IPS-18c (cell line): ENCODE data around the gene RTN4RL1.

ENCODE experiments used
- H3K4me3 ChIP-seq: 2 replicates; pipeline ENCODE4 v1.7.0; 2013; ENCODE audit warnings: low read depth, mild to moderate bottlenecking, low read length, moderate library complexity; ENCODE audit not compliant: insufficient read depth
- H3K9me3 ChIP-seq: one replicate; pipeline ENCODE4 v1.6.1; 2013; ENCODE audit warnings: mild to moderate bottlenecking, low read length, moderate library complexity; ENCODE audit not compliant: control insufficient read depth, insufficient read depth

The RTN4RL1 gene

DNA sequence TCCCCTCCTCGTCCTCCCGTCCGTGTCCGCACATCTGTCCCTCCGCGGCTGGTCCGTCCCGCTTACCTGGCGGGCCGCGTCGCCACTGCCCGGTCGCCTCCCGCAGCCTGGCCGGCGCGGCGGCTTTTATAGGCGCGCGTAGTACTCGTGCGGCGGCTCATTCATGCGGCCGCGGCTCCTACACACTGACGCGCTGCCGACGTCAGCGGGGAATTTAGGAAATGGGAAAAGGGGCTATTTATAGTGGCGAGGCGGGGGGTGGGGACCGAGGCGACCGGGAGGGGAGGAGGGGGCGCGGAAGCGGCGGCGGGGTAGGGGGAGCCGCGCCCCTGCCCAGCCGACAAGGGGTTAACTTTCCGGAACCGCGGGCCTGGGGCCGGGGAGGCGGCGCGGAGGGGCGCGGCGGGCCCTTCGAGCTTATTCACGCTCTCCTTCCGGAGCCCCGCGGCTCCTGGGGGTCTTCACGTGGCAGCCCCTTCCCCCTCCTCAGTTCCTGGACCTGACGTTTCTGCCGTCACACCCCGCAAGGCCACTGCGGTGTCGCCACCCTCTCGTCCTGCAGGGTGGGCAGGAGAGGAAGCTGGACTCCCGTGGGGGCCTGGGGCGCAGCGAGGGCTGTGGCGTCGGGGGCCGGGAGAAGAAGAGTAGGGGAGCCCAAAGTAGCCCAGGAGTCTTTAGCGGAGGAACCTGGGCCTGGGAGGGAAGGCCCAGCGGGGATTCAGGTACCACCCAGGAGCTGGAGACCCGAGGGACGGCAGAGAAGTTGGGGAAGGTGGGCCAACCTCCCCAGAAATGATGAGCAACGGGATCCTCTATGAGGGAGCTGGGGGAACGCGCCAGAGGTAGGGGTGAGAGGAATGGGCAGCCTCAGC is 26.2 kb upstream of the RTN4RL1 start:
- peak overlapping the region; percentile 34; the same call in 1 of the 2 replicates for H3K4me3 ChIP-seq
- no peaks in the 10 kb centered on the region for H3K9me3 ChIP-seq

DNA sequence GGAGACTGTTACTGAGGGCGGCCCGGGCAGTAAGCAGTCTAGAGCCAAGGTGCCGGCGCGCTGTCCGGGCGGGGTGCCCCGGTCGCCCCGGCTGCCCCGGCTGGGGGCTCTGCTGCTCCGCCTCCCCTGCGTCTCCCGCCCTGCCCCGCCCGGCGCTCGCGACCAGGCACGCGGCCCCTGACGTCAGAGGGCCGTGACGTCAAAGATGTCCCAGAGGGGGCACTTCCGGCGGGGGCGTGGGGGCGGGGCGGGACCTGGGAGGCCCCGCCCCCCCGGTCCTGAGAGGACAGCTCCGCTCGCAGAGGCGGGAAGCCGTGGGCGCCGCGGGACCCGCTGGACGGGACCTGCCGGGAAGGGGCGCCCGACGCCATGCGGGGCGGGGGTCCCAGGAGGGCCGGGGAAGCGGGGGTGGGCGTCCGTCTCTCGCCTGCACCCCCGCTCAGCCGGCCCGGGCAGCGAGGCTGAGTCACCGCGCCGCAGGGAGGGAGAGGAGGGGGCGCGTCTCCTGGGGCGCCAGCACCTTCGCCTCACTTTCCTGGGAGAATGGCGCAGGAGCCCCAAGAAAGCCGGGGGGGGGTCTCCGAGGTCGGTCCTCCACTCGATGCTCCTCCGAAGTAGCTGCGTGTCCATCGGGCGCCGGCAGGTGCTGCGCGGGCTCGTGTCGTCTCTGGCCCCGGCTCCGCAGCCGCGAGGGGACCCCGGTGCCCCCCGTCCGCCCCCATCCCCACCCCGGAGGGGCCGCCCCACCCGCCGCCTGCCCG is 25.3 kb upstream of the RTN4RL1 start:
- Histone ChIP-seq H3K4me3 (peak overlapping the region; percentile 41; the same call in 1 of the 2 replicates), H3K9me3 (no peaks in the 10 kb centered on the region)

DNA sequence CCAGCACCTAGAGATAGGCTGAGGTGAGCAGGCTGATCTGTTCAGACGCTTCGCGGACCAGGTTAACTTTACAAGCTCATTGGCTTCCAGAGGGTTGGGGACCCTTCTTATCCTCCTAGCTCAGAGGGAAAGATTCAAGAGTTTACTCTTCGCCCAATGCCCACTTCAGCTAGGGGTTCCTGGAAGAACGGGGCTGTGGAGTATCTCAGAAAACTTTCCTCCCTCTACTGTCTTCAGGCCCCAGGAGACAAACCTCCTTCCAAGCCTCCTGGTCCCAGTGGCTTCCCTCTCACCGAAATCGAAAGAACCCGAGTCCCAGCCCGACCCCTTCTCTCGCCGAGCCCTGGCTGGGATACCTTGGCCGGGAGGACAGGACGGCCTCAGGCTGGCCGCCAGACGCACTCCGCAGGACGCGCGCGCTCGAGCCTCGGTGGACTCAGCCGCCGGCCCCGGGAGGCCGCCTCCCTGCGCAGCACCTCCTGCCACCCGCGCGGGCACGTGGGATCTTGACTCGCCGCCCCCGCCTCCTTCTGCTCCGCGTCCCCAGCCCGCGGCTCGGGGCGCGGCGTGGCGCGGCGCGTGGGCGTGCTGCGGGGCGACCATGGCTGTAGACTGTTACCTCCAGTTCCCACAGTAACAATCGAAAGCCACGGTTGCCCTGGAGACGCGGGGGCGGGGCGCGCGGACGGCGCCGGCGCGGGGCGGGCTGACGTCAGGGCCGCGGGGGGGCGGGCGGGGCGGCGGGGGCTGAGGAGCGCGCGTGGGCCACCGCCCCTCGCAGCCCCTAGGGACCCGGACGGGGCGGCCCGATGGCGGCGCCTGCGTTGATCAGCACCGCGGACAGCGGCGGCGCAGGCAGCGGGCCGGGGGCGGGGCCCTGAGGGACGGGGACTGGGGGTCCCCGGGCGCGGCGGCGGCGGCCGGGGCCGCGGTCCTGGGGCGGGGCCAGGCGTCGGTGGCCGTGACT is 24.5 kb upstream of the RTN4RL1 start:
- H3K4me3 ChIP-seq: peak overlapping the region; percentile 49
- no peaks in the 10 kb centered on the region for H3K9me3 ChIP-seq

DNA sequence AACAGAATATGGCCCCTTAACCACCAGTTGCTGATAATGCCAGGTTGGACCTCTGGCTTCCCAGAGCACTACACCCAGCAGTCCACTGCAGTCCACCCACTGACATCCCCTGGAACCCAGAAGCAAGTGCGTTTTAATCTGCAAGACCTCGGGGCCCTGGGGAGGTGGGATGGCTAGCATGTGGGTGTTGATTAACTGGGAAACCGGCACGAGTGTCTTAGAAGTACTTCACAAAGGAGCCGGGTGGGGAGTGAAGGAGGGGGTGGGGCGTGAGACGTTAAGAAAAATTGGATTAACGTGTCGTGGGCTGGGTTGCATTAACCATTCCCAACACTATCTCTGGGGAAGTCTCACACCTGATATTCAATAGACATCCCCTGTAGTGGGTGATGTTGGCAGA is 23.7 kb upstream of the RTN4RL1 start:
- Histone ChIP-seq H3K9me3 (no peaks in the 10 kb centered on the region), H3K4me3 (no peak overlapping the region)

DNA sequence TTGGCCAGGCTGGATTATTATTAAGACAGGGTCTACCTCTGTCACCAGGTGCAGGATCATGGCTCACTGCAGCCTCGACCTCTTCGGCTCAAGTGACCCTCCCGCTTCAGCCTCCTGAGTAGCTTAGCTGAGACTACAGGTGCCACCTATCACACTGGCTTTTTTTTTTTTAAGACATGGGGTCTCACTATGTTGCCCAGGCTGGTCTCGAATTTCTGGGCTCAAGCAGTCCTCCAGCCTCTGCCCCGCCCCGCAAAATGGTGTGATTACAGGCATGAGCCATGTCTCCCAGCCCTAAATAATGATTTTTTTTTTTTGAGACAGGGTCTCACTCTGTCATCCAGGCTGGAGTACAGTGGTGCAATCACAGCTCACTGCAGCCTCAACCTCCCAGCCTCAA is 22.5 kb upstream of the RTN4RL1 start:
- no peak overlapping the region for H3K4me3 ChIP-seq
- no peaks in the 10 kb centered on the region for H3K9me3 ChIP-seq

DNA sequence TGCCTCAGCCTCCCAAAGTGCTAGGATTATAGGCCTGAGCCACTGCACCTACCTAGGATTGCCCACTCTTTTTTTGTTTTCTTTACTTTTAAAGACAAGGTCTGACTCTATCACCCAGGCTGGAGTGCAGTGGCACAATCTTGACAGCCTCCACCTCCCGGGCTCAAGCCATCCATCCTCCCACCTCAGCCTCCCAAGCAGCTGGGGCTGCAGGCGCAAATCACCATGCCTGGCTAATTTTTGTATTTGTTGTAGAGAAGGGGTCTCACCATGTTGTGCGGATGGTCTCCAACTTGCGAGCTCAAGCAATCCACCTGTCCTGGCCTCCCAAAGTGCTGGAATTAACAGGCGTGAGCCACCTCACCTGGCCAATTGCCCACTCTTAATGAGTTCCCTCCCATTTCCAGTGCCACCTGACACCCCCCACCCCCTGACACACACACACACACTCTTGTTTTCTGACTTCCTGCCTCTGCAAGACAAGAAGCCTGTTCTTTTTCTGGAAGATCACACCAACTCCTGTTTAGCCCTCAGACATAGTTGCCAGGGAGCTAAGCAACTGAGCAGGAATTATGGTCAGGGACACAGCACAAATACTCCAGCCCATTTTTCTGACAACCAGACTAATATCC is 19.2 kb upstream of the RTN4RL1 start:
- Histone ChIP-seq H3K4me3 (no peak overlapping the region), H3K9me3 (no peaks in the 10 kb centered on the region)

DNA sequence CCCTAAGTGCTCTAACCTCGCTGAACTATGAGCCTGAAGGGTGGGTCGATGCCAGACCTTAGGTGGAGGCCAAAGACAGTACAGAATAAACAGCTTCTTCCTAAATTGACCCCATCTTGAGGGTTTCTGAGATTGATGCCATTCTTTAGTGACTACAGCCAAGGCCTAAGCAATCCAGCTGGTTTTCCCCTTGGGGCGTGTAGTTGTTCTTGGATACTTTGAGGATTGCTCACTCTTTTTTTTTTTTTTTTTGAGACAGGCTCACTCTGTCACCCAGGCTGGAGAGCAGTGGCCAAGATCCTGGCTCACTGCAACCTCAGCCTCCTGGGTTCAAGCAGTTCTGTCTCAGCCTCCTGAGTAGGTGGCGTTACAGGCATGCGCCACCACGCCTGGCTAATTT is 18.7 kb upstream of the RTN4RL1 start:
- Histone ChIP-seq H3K4me3 (no peak overlapping the region), H3K9me3 (no peaks in the 10 kb centered on the region)

DNA sequence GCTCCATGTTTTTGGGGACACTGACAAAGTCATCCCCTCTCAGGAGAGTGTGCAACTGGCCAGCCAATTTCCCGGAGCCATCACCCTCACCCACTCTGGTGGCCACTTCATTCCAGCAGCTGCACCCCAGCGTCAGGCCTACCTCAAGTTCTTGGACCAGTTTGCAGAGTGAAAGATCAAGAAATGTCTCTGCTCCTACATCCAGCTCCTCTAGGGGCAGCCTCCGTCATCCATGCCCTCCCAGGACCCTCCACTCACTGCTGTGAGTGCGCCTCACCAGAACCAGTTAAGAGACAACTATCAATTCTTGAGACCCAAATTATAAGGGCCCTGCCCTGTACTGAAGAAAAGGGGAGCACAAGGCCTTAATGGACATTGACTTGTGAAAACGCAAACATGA is 17.8 kb upstream of the RTN4RL1 start:
- Histone ChIP-seq H3K4me3 (peak overlapping the region; percentile 78), H3K9me3 (no peaks in the 10 kb centered on the region)

DNA sequence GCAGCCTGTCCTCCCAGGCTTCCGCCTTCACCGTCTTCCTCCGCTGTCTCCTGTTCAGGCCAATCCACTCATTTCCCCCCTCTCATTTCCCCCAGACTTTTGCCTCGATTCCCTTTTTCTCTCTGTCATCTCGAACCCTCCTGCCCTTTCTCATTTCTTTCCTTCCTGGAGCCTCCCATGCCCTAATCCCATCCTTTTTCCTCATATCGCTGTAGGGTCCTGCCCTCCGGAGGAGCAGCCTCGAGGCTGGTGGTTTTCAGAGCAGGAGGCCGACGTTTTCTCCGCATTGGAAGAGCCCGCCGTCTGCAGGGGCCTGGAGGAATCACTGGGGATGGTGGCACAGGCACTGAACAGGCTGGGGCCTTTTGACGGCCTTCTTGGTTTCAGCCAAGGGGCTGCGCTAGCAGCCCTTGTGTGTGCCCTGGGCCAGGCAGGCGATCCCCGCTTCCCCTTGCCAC is 17.3 kb upstream of the RTN4RL1 start:
- Histone ChIP-seq H3K9me3 (no peaks in the 10 kb centered on the region), H3K4me3 (peak overlapping the region; percentile 78)

DNA sequence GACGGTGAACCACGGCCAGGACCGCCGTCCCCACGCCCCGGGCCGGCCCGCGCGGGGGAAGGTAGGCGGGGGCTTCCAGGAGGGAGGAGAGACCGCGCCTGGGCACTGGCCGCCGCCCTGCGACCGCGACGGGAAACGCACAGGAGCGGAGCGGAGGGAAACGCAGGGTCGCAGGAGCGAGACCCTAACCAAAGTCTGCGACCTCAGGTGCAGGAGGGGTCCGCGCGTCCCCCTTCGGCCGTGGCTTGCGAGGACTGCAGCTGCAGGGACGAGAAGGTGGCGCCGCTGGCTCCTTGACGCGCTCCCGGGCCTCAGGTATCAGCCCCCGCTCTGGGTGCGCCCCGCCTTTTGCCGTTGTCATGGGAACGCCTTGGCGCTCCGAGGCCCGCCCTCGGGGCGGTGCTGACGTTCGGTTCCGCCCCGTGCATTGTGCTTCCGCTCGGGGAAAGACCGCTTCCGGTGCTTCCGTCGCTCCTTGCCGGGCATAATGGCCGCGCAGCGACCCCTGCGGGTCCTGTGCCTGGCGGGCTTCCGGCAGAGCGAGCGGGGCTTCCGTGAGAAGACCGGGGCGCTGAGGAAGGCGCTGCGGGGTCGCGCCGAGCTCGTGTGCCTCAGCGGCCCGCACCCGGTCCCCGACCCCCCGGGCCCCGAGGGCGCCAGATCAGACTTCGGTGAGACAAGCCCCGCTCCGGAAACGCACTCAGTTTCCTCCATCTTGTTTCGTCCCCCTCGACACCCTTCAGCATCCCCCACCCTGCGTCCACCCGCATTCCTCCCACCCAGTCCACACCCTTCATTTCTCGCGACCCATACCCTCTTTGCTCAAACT is 16.6 kb upstream of the RTN4RL1 start, which contains the start of gene OVCA2:
TSS of gene OVCA2 (plus strand) at position 462 of the 829 bp plus-strand sequence. CDS start at position 488, 26 bp downstream.
- no peaks in the 10 kb centered on the region for H3K9me3 ChIP-seq
- H3K4me3 ChIP-seq: peak within 1 kb of the TSS; percentile 78

DNA sequence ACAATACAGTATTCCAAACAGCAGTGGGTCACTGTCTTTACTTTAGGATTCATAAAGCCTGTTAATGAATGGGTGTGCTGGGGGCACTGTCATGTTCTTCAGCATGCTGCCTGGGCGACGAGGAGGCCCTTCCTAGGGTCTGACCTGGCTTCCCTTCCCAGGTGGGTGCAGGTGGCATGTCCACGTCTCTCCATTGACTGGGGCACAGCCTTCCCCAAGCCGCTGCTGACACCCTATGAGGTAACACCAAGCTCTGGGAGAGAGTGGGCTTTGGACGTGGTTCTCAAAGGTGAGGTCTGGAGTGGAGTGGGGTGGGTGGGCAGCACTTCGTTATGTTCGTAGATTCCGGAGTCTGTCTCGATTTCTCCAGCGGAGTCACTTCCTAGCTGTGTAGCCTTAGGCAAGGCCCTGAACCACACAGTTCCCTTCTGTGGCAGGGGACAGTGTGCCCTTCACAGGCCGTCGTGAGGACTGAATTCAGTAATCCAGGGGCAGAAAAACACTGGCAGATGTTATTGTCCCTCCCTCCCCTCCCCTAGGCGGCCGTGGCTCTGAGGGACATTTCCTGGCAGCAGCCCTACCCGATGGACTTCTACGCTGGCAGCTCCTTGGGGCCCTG is 15.9 kb upstream of the RTN4RL1 start:
- peak overlapping the region; percentile 78 for H3K4me3 ChIP-seq
- H3K9me3 ChIP-seq: no peaks in the 10 kb centered on the region

DNA sequence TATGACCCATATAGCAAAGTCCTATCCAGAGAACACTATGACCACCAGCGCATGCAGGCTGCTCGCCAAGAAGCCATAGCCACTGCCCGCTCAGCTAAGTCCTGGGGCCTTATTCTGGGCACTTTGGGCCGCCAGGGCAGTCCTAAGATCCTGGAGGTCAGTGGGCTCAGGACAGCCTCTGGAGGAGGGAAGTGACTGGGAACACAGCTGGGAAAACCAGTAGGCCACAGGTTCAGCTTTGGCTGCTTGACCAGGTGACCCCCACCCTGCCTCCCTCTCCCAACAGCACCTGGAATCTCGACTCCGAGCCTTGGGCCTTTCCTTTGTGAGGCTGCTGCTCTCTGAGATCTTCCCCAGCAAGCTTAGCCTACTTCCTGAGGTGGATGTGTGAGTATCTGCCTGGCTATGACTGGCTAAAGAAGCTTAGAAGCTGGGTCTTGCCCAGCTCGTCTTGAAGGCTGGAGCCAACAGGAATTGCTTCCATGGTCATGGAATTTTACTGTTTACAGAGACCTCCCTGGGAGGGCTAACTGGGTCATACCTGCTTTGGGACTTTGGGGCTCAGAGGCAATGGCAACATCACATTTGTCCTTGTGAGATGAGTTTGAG is 15.2 kb upstream of the RTN4RL1 start:
- H3K9me3 ChIP-seq: no peaks in the 10 kb centered on the region

DNA sequence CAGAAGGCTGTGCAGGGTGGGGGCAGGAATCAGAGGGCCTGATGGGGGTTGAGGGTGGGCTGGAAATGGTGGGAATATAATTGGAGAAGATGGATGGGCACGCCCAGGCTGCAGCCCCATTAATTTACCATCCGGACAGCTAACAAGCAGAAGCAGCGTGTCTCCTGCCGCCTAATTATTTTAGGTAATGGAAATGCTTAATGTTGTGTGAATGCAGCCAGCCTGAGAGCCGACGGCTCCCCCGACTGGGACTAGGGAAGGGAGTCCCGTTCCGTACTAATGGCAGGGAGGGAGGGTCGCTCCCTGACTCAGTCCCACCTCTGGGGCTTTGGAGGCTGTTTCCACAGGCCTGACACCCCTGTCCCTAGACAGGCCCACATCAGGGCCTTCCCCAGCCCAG is 12.0 kb upstream of the RTN4RL1 start:
- Histone ChIP-seq H3K9me3 (no peaks in the 10 kb centered on the region), H3K4me3 (no peak overlapping the region)

More for the DNA sequence above, 15.2 kb upstream of the RTN4RL1 start:
- no peak overlapping the region for H3K4me3 ChIP-seq

DNA sequence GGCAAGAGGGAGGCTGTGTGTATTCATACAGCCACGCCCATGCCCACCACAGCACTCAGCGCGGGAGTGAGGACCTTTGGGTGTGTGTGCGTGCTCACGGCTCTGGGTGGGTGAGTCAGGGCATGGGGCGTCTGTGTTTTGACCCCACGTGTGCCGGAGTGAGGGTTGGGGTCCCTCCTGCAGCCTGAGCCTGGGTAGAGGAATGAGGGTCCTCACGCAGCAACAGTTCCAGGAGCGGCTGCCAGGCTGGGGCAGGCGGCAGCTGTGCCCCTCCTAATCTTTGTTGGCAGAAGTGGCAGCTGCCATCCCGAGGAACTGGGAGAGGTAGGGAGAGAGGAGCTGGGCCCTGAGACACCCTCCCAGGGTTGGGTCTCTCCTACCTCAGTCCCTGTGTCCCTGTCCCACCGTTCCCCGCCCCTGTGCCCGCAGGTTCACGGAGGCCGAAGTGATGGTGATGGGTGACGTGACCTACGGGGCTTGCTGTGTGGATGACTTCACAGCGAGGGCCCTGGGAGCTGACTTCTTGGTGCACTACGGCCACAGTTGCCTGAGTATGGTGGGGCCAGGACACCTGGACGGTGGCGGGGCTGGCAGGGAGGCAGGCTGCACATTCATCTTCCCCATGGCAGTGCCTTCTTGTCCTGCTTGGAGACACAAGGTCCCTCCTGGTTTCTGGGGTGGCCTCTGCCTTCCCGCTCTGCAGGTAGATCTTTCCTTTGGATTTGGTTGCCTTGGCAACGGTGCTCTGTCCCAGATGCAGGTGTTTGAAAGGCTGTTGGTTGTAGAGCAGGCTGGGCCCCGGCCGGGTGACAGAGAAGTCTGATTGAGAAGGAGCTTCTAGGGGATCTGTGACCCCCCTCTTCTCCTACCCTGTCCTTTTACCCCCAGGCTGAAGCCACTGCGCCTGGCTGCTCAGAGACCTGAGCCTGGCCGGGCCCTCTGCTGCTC is 10.7 kb upstream of the RTN4RL1 start:
- no peaks in the 10 kb centered on the region for H3K9me3 ChIP-seq
- H3K4me3 ChIP-seq: no peak overlapping the region
